Erythroblast (primary cell): ENCODE measurements around the gene GPR152.

Experiments used
- GATA1 ChIP-seq: IDR thresholded peaks from 2 replicates; pipeline ENCODE4 v1.6.1; 2011; ENCODE audit warnings: low read depth, mild to moderate bottlenecking, control low read depth, low read length, moderate library complexity
- POLR2A ChIP-seq: IDR thresholded peaks from 2 replicates; pipeline ENCODE4 v1.6.1; 2011; ENCODE audit warnings: mild to moderate bottlenecking, low read length

- TF ChIP-seq POLR2A (no peak), GATA1 (no peak)
Observed at GRCh38 chr11:67406420-67406968, 46.0 kb downstream of the GPR152 start.
